Tibial artery (tissue), 4 donors: ENCODE results near the gene PDCD10.

ENCODE experiments used
- DNase-seq, 2 donors: peaks; one replicate each; pipeline ENCODE4 v3.0.0-alpha.2; 2019
- H3K27ac ChIP-seq, 2 donors: fragments of 200-600 bp; sonication (generic) in 1 of 2; 1 replicate in 1 of 2; 2 replicates in 1 of 2; pipeline ENCODE4 v1.5.1; 2018 to 2019; ENCODE audit warnings: mild to moderate bottlenecking in 1 of 2
- H3K27me3 ChIP-seq, 2 donors: fragments of 200-600 bp; sonication (generic) in 1 of 2; one replicate each; pipeline versions ENCODE4 v1.5.1 to v1.6.0; 2016 to 2019
- H3K36me3 ChIP-seq, 3 donors: fragments of 200-600 bp; sonication (generic) in 2 of 3; one replicate each; pipeline ENCODE4 v1.5.1; 2016 to 2019; ENCODE audit warnings: mild to moderate bottlenecking in 2 of 3
- H3K4me1 ChIP-seq, 4 donors: fragments of 200-600 bp; sonication (generic) in 2 of 4; 1 replicate in 3 of 4; 2 replicates in 1 of 4; pipeline ENCODE4 v1.5.1; 2016 to 2019
- H3K4me3 ChIP-seq, 2 donors: fragments of 200-600 bp; sonication (generic) in 1 of 2; 1 replicate in 1 of 2; 2 replicates in 1 of 2; pipeline ENCODE4 v1.5.1; 2018 to 2019; ENCODE audit warnings: mild to moderate bottlenecking in 2 of 2
- H3K9me3 ChIP-seq, 3 donors: fragments of 200-600 bp; sonication (generic) in 1 of 3; one replicate each; pipeline ENCODE4 v1.5.1; 2016 to 2019
- intact Hi-C: fragments of 100-400 bp; cut with DNase I; formaldehyde crosslinking; loops from one replicate; pipeline ENCODE4 v1.15.0; 2023; ENCODE audit warnings: low total_unique reads
- TF ChIP-seq, protein P1 (sequence below), 2 experiments: fragments of 200-600 bp in 1 of 2; fragments of 450-650 bp in 1 of 2; IDR thresholded peaks; one replicate each; pipeline ENCODE4 v1.5.1; 2017 to 2019; ENCODE audit warnings: antibody characterized with exemption in 2 of 2, mild to moderate bottlenecking in 1 of 2, moderate library complexity in 1 of 2

PDCD10 gene

DNA sequence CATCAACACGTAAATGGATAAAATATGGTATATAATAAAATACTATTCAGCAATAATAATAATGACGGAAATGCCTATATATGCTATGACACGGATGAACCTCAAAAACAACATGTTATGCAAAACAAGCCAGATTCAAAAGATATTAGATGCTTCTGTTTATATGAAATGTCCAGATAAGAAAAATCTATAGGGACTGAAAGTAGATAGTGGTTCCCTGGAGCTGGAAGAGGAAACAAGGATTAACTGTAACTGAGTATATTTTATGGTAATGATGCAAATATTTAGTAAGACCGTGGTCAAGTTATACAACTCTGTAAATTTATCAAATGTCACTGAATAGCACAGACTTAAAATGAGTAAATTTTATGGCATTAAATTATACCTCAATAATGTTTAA, 55.2 kb downstream of the PDCD10 start:
- DNase-seq, result no peak
- intact Hi-C loops, result no loop called here

DNA sequence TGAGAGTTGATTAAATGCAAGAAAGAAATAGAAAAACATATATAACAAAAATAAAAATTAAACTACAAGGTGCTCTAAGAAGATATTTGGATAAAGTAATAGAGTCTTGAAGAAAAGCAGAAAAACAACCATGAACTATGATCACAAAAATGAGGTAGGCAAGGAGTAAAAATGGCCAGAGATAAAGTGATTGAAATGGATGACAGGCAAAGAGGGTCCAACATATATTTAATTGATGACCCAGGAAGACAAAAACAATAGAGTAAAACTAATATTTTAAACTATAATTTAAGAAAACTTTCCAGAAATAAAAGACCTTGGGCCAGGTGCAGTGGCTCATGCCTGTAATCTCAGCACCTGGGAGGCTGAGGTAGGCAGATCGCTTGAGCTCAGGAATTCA, 58.8 kb downstream of the PDCD10 start:
- Histone ChIP-seq H3K36me3 (peaks cover 47 to 49% (median 48%) of the 10 kb centered on the region in 3 donors), H3K27me3 (no peaks in the 10 kb centered on the region), H3K4me1 (no peaks in the 10 kb centered on the region), H3K9me3 (peaks cover 3 to 23% (median 17%) of the 10 kb centered on the region in 3 donors), H3K4me3 (no peak overlapping the region), H3K27ac (no peak overlapping the region)
- intact Hi-C loops, result no loop called here
- DNase-seq, result no peak
- TF ChIP-seq, protein P1, sequence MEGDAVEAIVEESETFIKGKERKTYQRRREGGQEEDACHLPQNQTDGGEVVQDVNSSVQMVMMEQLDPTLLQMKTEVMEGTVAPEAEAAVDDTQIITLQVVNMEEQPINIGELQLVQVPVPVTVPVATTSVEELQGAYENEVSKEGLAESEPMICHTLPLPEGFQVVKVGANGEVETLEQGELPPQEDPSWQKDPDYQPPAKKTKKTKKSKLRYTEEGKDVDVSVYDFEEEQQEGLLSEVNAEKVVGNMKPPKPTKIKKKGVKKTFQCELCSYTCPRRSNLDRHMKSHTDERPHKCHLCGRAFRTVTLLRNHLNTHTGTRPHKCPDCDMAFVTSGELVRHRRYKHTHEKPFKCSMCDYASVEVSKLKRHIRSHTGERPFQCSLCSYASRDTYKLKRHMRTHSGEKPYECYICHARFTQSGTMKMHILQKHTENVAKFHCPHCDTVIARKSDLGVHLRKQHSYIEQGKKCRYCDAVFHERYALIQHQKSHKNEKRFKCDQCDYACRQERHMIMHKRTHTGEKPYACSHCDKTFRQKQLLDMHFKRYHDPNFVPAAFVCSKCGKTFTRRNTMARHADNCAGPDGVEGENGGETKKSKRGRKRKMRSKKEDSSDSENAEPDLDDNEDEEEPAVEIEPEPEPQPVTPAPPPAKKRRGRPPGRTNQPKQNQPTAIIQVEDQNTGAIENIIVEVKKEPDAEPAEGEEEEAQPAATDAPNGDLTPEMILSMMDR (IDR thresholded peaks at IDR 0.05), result no peak

More for the DNA sequence above, 55.2 kb downstream of the PDCD10 start:
- Histone ChIP-seq H3K27me3 (no peaks in the 10 kb centered on the region), H3K36me3 (peaks cover 46 to 48% (median 47%) of the 10 kb centered on the region in 3 donors), H3K9me3 (peaks cover 3 to 18% (median 17%) of the 10 kb centered on the region in 3 donors), H3K4me1 (no peaks in the 10 kb centered on the region), H3K27ac (no peak overlapping the region), H3K4me3 (no peak overlapping the region)
- TF ChIP-seq, protein P1 (IDR thresholded peaks at IDR 0.05), result no peak

DNA sequence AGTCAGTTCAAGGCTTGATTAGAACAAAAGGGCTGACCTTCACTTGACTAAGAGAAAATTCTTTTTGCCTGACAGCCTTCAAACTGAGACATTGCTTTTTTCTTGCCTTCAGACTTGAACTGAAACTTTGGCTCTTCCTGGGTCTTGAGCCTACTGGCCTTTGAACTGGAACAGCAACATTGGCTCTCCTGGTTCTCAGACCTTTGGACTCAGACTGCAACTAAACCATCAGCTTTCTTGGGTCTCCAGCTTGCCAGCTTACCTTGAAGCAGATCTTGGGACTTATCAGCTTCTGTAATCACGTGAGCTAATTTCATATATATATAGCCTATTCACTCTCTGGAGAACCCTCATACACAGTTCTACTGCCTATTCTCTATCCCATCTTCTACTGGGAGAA, 61.5 kb downstream of the PDCD10 start:
- Histone ChIP-seq H3K27me3 (no peaks in the 10 kb centered on the region), H3K4me1 (no peaks in the 10 kb centered on the region), H3K36me3 (peaks cover 40 to 51% (median 41%) of the 10 kb centered on the region in 3 donors), H3K4me3 (no peak overlapping the region), H3K27ac (no peak overlapping the region), H3K9me3 (peaks cover 3 to 23% (median 17%) of the 10 kb centered on the region in 3 donors)
- intact Hi-C loops, result no loop called here
- DNase-seq, result no peak
- TF ChIP-seq, protein P1 (IDR thresholded peaks at IDR 0.05), result no peak

DNA sequence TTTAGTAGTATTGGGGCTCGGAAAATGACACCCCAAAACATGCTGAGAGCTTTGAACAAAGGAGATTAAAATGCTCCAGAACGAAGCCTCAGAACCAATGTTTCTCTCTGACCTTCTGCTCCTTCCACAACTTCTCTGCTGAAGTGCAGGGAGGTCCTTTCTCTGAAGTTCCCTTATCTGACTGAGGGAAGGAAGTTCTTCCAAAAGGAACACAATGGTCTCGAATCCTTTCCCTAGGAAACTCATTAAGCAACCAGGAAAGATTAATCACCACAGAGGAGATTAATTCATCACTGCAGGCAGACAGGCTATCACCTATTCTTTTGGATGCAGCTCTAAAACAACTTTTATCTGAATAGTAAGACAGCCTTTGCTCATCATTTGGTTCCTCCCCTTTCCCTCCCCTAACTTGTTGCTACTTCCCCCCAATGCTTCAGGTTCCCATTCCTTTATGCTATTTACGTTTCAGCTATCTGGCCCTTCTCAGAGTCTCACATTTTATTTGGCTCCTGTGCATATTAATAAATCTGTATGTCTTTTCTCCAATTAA, 62.7 kb downstream of the PDCD10 start:
- TF ChIP-seq, protein P1 (IDR thresholded peaks at IDR 0.05), result no peak
- Histone ChIP-seq H3K4me3 (no peak overlapping the region), H3K27me3 (no peaks in the 10 kb centered on the region), H3K27ac (no peak overlapping the region), H3K9me3 (peaks cover 3 to 23% (median 17%) of the 10 kb centered on the region in 3 donors), H3K36me3 (peaks cover 40 to 44% (median 40%) of the 10 kb centered on the region in 3 donors), H3K4me1 (no peaks in the 10 kb centered on the region)
- intact Hi-C loops, result no loop called here
- no peak for DNase-seq

DNA sequence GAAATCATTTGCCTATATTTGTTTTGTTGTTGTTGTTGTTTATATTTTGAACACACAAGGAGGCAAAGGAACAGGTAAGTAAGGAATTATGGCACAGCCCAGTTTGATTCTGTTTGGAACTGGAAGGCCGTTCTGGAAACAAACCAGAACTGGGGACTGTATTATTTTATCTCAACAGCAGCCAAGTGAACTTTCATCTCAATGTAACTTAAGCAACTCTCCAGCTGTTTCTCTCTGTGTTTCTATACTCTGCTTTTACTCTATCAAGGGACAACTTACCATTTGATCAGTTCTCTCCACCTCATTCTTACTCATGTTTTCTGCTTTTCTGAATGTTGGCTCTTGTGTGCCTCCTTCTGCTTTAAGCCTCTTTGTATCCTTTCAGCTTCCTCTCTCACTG, 65.0 kb downstream of the PDCD10 start:
- Histone ChIP-seq H3K4me1 (no peaks in the 10 kb centered on the region), H3K36me3 (peaks cover 18 to 21% (median 18%) of the 10 kb centered on the region in 3 donors), H3K9me3 (peaks cover 0 to 5% (median 0%) of the 10 kb centered on the region in 3 donors), H3K4me3 (no peak overlapping the region), H3K27me3 (no peaks in the 10 kb centered on the region), H3K27ac (no peak overlapping the region)
- intact Hi-C loops, result no loop called here
- no peak for DNase-seq
- TF ChIP-seq, protein P1 (IDR thresholded peaks at IDR 0.05), result no peak
